ENCODE measurements around the gene PANK2.
"Not testable (repeated sequence)": the region's sequence is repeated elsewhere in the genome, so short reads cannot be mapped to it uniquely, and the experiment has no call there.

PANK2 gene

GRCh38 chr20:3902446-3902845 is 13.3 kb downstream of the PANK2 start:
- Mint-ChIP-seq H3K4me1 (peaks cover 77% of the 10 kb centered on the region), H3K4me3 (no peak overlapping the region), H3K27me3 (no peaks in the 10 kb centered on the region), H3K9me3 (no peaks in the 10 kb centered on the region), H3K36me3 (ENCODE audit: low read depth) (peaks cover 17% of the 10 kb centered on the region), H3K27ac (no peak overlapping the region)
- DNase-seq (no peak), ATAC-seq (no peak)

- Mint-ChIP-seq H3K4me1 (peaks cover 77% of the 10 kb centered on the region), H3K4me3 (no peak overlapping the region), H3K27me3 (no peaks in the 10 kb centered on the region), H3K27ac (no peak overlapping the region), H3K36me3 (ENCODE audit: low read depth) (peaks cover 33% of the 10 kb centered on the region), H3K9me3 (no peaks in the 10 kb centered on the region)
- no peak for ATAC-seq
- no peak for DNase-seq
These were observed 15.0 kb downstream of the PANK2 start for GRCh38 chr20:3904224-3904623.

GRCh38 chr20:3904857-3905256 is 15.7 kb downstream of the PANK2 start:
- ATAC-seq = no peak
- Mint-ChIP-seq H3K36me3 (ENCODE audit: low read depth) (peaks cover 33% of the 10 kb centered on the region), H3K4me3 (no peak overlapping the region), H3K9me3 (no peaks in the 10 kb centered on the region), H3K27me3 (no peaks in the 10 kb centered on the region), H3K27ac (peak overlapping the region; percentile 4), H3K4me1 (peaks cover 72% of the 10 kb centered on the region)
- DNase-seq = no peak

- H3K27me3 Mint-ChIP-seq, H3K9me3 Mint-ChIP-seq, DNase-seq: not testable (repeated sequence)
- Mint-ChIP-seq H3K4me1 (peaks cover 55% of the 10 kb centered on the region), H3K4me3 (peak overlapping the region; percentile 7), H3K36me3 (ENCODE audit: low read depth) (peaks cover 39% of the 10 kb centered on the region), H3K27ac (peak overlapping the region; percentile 83)
- peak; percentile 84 for ATAC-seq
These were observed 17.8 kb downstream of the PANK2 start for GRCh38 chr20:3906744-3907721.

- ATAC-seq = no peak
- H3K9me3 Mint-ChIP-seq = no peaks in the 10 kb centered on the region
- H3K4me1 Mint-ChIP-seq = peaks cover 45% of the 10 kb centered on the region
- H3K27ac Mint-ChIP-seq = peak overlapping the region; percentile 7
- no peak overlapping the region for H3K4me3 Mint-ChIP-seq
- no peaks in the 10 kb centered on the region for H3K27me3 Mint-ChIP-seq
- H3K36me3 Mint-ChIP-seq (ENCODE audit: low read depth) = peaks cover 48% of the 10 kb centered on the region
- no peak for DNase-seq
These were observed 19.5 kb downstream of the PANK2 start for GRCh38 chr20:3908667-3909066.

- H3K4me1 Mint-ChIP-seq = peaks cover 39% of the 10 kb centered on the region
- H3K27ac Mint-ChIP-seq = peak overlapping the region; percentile 22
- no peaks in the 10 kb centered on the region for H3K9me3 Mint-ChIP-seq
- H3K27me3 Mint-ChIP-seq = no peaks in the 10 kb centered on the region
- H3K4me3 Mint-ChIP-seq = no peak overlapping the region
- peaks cover 55% of the 10 kb centered on the region for H3K36me3 Mint-ChIP-seq (ENCODE audit: low read depth)
- no peak for ATAC-seq
- DNase-seq = no peak
These were observed 20.8 kb downstream of the PANK2 start for GRCh38 chr20:3909952-3910366.

GRCh38 chr20:3910853-3911252 is 21.7 kb downstream of the PANK2 start:
- ATAC-seq = no peak

GRCh38 chr20:3911956-3912355 is 22.8 kb downstream of the PANK2 start:
- H3K4me1 Mint-ChIP-seq = peaks cover 40% of the 10 kb centered on the region
- no peak overlapping the region for H3K27ac Mint-ChIP-seq
- H3K4me3 Mint-ChIP-seq = no peak overlapping the region

More at GRCh38 chr20:3910853-3911252, 21.7 kb downstream of the PANK2 start:
- no peaks in the 10 kb centered on the region for H3K9me3 Mint-ChIP-seq
- H3K27me3 Mint-ChIP-seq = no peaks in the 10 kb centered on the region
- H3K4me3 Mint-ChIP-seq = no peak overlapping the region
- H3K36me3 Mint-ChIP-seq (ENCODE audit: low read depth) = peaks cover 60% of the 10 kb centered on the region
- no peak for DNase-seq
- H3K27ac Mint-ChIP-seq = no peak overlapping the region
- peaks cover 42% of the 10 kb centered on the region for H3K4me1 Mint-ChIP-seq

GRCh38 chr20:3914446-3914845 is 25.3 kb downstream of the PANK2 start:
- DNase-seq (no peak), ATAC-seq (no peak)
- Mint-ChIP-seq H3K4me3 (no peak overlapping the region), H3K4me1 (peaks cover 35% of the 10 kb centered on the region), H3K27me3 (no peaks in the 10 kb centered on the region), H3K27ac (no peak overlapping the region), H3K9me3 (no peaks in the 10 kb centered on the region), H3K36me3 (ENCODE audit: low read depth) (peaks cover 64% of the 10 kb centered on the region)

More at GRCh38 chr20:3911956-3912355, 22.8 kb downstream of the PANK2 start:
- H3K36me3 Mint-ChIP-seq (ENCODE audit: low read depth) = peaks cover 66% of the 10 kb centered on the region
- DNase-seq (no peak), ATAC-seq (no peak)
- H3K27me3 Mint-ChIP-seq = no peaks in the 10 kb centered on the region
- no peaks in the 10 kb centered on the region for H3K9me3 Mint-ChIP-seq

- DNase-seq = no peak
- Mint-ChIP-seq H3K9me3 (no peaks in the 10 kb centered on the region), H3K4me1 (peaks cover 33% of the 10 kb centered on the region), H3K27me3 (no peaks in the 10 kb centered on the region), H3K36me3 (ENCODE audit: low read depth) (peaks cover 57% of the 10 kb centered on the region), H3K27ac (peak overlapping the region; percentile 67), H3K4me3 (no peak overlapping the region)
- no peak for ATAC-seq
These were observed 26.5 kb downstream of the PANK2 start for GRCh38 chr20:3915691-3916090.

GRCh38 chr20:3916364-3916763 is 27.2 kb downstream of the PANK2 start:
- DNase-seq (no peak), ATAC-seq (no peak)
- no peaks in the 10 kb centered on the region for H3K27me3 Mint-ChIP-seq
- H3K4me1 Mint-ChIP-seq = peaks cover 33% of the 10 kb centered on the region
- no peaks in the 10 kb centered on the region for H3K9me3 Mint-ChIP-seq
- no peak overlapping the region for H3K27ac Mint-ChIP-seq
- no peak overlapping the region for H3K4me3 Mint-ChIP-seq
- peaks cover 57% of the 10 kb centered on the region for H3K36me3 Mint-ChIP-seq (ENCODE audit: low read depth)

GRCh38 chr20:3919352-3919751 is 30.2 kb downstream of the PANK2 start:
- Mint-ChIP-seq H3K4me1 (peaks cover 53% of the 10 kb centered on the region), H3K27me3 (no peaks in the 10 kb centered on the region), H3K36me3 (ENCODE audit: low read depth) (peaks cover 58% of the 10 kb centered on the region), H3K9me3 (no peaks in the 10 kb centered on the region), H3K4me3 (no peak overlapping the region), H3K27ac (peak overlapping the region; percentile 11)
- no peak for ATAC-seq
- DNase-seq = no peak

GRCh38 chr20:3922223-3922982 is 33.2 kb downstream of the PANK2 start:
- Mint-ChIP-seq H3K36me3 (ENCODE audit: low read depth) (peaks cover 55% of the 10 kb centered on the region), H3K27me3 (no peaks in the 10 kb centered on the region), H3K9me3 (no peaks in the 10 kb centered on the region), H3K27ac (peak overlapping the region; percentile 87), H3K4me3 (no peak overlapping the region), H3K4me1 (peaks cover 51% of the 10 kb centered on the region)
- DNase-seq (no peak), ATAC-seq (no peak)

GRCh38 chr20:3922983-3923339 is 33.8 kb downstream of the PANK2 start:
- no peak for ATAC-seq
- no peak for DNase-seq
- Mint-ChIP-seq H3K9me3 (no peaks in the 10 kb centered on the region), H3K4me3 (no peak overlapping the region), H3K27me3 (no peaks in the 10 kb centered on the region), H3K36me3 (ENCODE audit: low read depth) (peaks cover 53% of the 10 kb centered on the region), H3K27ac (peak overlapping the region; percentile 87), H3K4me1 (peaks cover 51% of the 10 kb centered on the region)

- Mint-ChIP-seq H3K27me3 (no peaks in the 10 kb centered on the region), H3K27ac (peak overlapping the region; percentile 87), H3K4me1 (peaks cover 43% of the 10 kb centered on the region), H3K36me3 (ENCODE audit: low read depth) (peaks cover 44% of the 10 kb centered on the region), H3K9me3 (no peaks in the 10 kb centered on the region), H3K4me3 (no peak overlapping the region)
- DNase-seq (no peak), ATAC-seq (no peak)
These were observed 34.6 kb downstream of the PANK2 start for GRCh38 chr20:3923818-3924217.

All from activated naive CD8-positive, alpha-beta T cell treated with anti-CD3 and anti-CD28 coated beads, Interleukin-2, amount 50 U/mL, for 24 hours (primary cell).